GM21381 (cell line): ENCODE measurements around the gene APH1A.
A peak's percentile ranks its signal among the peaks of the same experiment; 100 is the strongest.
"Not testable (repeated sequence)": the region's sequence is repeated elsewhere in the genome, so short reads cannot be mapped to it uniquely, and the experiment has no call there.

ENCODE experiments used
- ATAC-seq: cut with Tn5 transposase; IDR thresholded peaks from one replicate; pipeline ENCODE4 v1.9.1; 2021; ENCODE audit warnings: mild to moderate bottlenecking, moderate library complexity; ENCODE audit not compliant: unreplicated experiment

APH1A gene

GRCh38 chr1:150234566-150235293, 34.1 kb downstream of the APH1A start:
- peak; percentile 49 for ATAC-seq

GRCh38 chr1:150234309-150234565, 34.6 kb downstream of the APH1A start:
- no peak for ATAC-seq

- no peak for ATAC-seq
These were observed 35.2 kb downstream of the APH1A start for GRCh38 chr1:150233359-150234308.

- not testable (repeated sequence) for ATAC-seq
These were observed 35.9 kb downstream of the APH1A start for GRCh38 chr1:150232921-150233320.

- ATAC-seq, result not testable (repeated sequence)
These were observed 40.6 kb downstream of the APH1A start for GRCh38 chr1:150228246-150228645.

GRCh38 chr1:150227228-150227627, 41.6 kb downstream of the APH1A start:
- ATAC-seq, result no peak

- ATAC-seq, result no peak
These were observed 42.3 kb downstream of the APH1A start for GRCh38 chr1:150226486-150226885.

GRCh38 chr1:150225546-150225945, 43.3 kb downstream of the APH1A start:
- ATAC-seq, result no peak

GRCh38 chr1:150224983-150225382, 43.8 kb downstream of the APH1A start:
- ATAC-seq, result no peak

- no peak for ATAC-seq
These were observed 47.3 kb downstream of the APH1A start for GRCh38 chr1:150221552-150221951.

- ATAC-seq, result not testable (repeated sequence)
These were observed 53.0 kb downstream of the APH1A start for GRCh38 chr1:150215855-150216254.
